ENCODE data around the gene ARL5C.

DNA sequence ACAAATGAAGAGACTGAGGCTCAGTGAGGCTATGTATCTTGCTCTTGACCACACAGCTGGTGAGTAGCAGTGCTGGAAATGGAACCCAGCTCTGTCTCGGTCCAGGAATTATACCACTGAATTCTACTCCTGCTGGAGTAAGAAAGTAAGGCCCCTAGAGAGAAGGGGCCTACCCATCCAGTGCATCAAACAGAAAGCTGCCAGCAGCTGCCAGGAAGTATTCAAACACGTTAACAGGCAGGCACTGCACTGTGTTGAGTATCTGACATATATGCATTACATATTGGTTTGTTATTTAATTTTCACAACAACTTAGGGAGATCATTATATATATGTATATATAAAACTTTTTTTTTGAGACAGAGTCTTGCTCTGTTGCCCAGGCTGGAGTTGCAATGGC, 4.0 kb downstream of the ARL5C start:
- TF ChIP-seq, protein P1, sequence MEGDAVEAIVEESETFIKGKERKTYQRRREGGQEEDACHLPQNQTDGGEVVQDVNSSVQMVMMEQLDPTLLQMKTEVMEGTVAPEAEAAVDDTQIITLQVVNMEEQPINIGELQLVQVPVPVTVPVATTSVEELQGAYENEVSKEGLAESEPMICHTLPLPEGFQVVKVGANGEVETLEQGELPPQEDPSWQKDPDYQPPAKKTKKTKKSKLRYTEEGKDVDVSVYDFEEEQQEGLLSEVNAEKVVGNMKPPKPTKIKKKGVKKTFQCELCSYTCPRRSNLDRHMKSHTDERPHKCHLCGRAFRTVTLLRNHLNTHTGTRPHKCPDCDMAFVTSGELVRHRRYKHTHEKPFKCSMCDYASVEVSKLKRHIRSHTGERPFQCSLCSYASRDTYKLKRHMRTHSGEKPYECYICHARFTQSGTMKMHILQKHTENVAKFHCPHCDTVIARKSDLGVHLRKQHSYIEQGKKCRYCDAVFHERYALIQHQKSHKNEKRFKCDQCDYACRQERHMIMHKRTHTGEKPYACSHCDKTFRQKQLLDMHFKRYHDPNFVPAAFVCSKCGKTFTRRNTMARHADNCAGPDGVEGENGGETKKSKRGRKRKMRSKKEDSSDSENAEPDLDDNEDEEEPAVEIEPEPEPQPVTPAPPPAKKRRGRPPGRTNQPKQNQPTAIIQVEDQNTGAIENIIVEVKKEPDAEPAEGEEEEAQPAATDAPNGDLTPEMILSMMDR (IDR thresholded peaks at IDR 0.05; ENCODE audit: low read depth, low read length) = no peak
- no peak for TF ChIP-seq EZH2phosphoT487 (IDR thresholded peaks at IDR 0.05; ENCODE audit: low read depth)

Data from OCI-LY3 (cell line).